Osteocyte (in vitro differentiated cells): ENCODE results near the gene ITGA3. TPM values are rescaled to one million over a fixed set of nuclear protein-coding genes. Genes with fewer than 3 reads are reported as not detected.
A peak's percentile ranks its signal among the peaks of the same experiment; 100 is the strongest.

Source experiments
- DNase-seq: peaks from one replicate; pipeline ENCODE4 v3.0.0; 2021; ENCODE audit warnings: mixed read lengths; ENCODE audit not compliant: unreplicated experiment; ENCODE audit errors: extremely low spot score
- H3K27ac Mint-ChIP-seq: one replicate; pipeline ENCODE4 v1.8.0; 2021; ENCODE audit warnings: mild to moderate bottlenecking, mixed read lengths; ENCODE audit not compliant: unreplicated experiment
- H3K27me3 Mint-ChIP-seq: one replicate; pipeline ENCODE4 v1.8.0; 2021; ENCODE audit warnings: mixed read lengths; ENCODE audit not compliant: unreplicated experiment
- H3K36me3 Mint-ChIP-seq: one replicate; pipeline ENCODE4 v1.8.0; 2021; ENCODE audit warnings: mixed read lengths; ENCODE audit not compliant: unreplicated experiment
- H3K4me1 Mint-ChIP-seq: one replicate; pipeline ENCODE4 v1.8.0; 2021; ENCODE audit warnings: mixed read lengths; ENCODE audit not compliant: unreplicated experiment
- H3K4me3 Mint-ChIP-seq: one replicate; pipeline ENCODE4 v1.8.0; 2021; ENCODE audit warnings: mild to moderate bottlenecking, moderate library complexity, mixed read lengths; ENCODE audit not compliant: unreplicated experiment
- H3K9me3 Mint-ChIP-seq: one replicate; pipeline ENCODE4 v1.8.0; 2021; ENCODE audit warnings: mixed read lengths; ENCODE audit not compliant: unreplicated experiment
- total RNA-seq: library from RNA; stranded (reverse); gene quantifications from 2 replicates; pipeline ENCODE4 v1.2.1, GENCODE V29; 2021
- TF ChIP-seq, protein P1 (sequence below): fragments of 200-600 bp; sonication (generic); IDR thresholded peaks from 2 replicates; pipeline ENCODE4 v1.5.0; 2021; ENCODE audit warnings: antibody characterized with exemption, mild to moderate bottlenecking, moderate library complexity

The ITGA3 gene
- total RNA-seq, 1 donor from 2014 or later = 201 TPM

DNA sequence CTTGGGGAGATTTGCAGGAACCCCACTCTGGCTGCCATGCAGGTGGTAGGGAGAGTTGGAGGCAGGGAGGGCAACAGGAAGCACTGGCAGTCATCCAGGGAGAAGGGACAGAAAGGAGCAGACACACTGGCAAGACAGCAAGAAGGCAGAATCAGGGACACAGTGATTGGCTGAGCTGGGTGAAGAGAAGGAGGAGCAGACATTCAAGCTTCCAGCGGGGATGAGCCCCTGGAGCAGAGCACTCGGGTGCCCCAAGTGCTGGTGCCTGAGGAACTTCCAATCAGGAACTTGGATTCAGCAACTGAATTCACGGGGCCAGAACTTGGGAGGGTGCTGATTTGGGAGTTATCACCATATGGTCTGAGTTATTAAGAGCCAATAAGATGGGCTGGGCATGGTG is 6.3 kb upstream of the ITGA3 start:
- H3K36me3 Mint-ChIP-seq = no peaks in the 10 kb centered on the region
- H3K27ac Mint-ChIP-seq = no peak overlapping the region
- no peaks in the 10 kb centered on the region for H3K27me3 Mint-ChIP-seq
- peaks cover 64% of the 10 kb centered on the region for H3K4me1 Mint-ChIP-seq
- H3K9me3 Mint-ChIP-seq = no peaks in the 10 kb centered on the region
- no peak overlapping the region for H3K4me3 Mint-ChIP-seq
- no peak for DNase-seq
- TF ChIP-seq, protein P1, sequence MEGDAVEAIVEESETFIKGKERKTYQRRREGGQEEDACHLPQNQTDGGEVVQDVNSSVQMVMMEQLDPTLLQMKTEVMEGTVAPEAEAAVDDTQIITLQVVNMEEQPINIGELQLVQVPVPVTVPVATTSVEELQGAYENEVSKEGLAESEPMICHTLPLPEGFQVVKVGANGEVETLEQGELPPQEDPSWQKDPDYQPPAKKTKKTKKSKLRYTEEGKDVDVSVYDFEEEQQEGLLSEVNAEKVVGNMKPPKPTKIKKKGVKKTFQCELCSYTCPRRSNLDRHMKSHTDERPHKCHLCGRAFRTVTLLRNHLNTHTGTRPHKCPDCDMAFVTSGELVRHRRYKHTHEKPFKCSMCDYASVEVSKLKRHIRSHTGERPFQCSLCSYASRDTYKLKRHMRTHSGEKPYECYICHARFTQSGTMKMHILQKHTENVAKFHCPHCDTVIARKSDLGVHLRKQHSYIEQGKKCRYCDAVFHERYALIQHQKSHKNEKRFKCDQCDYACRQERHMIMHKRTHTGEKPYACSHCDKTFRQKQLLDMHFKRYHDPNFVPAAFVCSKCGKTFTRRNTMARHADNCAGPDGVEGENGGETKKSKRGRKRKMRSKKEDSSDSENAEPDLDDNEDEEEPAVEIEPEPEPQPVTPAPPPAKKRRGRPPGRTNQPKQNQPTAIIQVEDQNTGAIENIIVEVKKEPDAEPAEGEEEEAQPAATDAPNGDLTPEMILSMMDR = no peak

DNA sequence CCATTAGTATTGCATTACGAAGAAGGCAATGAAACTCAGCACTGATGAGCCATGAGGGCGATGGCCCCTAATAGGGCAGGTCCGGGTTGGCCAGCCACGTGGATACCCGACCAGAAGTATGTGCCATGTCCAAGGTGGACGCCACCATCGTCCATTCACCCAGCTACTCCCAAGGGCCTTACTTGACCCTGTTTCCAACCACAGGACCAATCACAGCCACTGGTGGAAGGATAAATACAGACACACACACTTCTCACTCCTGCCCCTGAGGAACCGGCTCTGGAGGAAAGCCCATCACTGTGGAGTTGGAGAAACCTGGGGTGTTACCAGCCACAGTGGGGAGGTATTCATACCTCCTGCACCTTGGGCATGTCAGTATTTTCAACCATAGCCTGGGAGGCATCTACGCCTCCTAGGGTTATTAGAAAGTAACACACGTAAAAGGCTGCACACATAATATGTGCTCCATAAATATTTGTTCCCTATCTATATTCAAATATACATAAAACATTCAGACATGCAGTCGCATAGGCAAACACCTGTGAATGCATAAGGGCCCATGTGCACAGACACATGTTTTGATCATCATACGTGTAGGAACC is 5.4 kb upstream of the ITGA3 start:
- DNase-seq = no peak
- Mint-ChIP-seq H3K27me3 (no peaks in the 10 kb centered on the region), H3K4me1 (peaks cover 71% of the 10 kb centered on the region), H3K9me3 (no peaks in the 10 kb centered on the region), H3K27ac (no peak overlapping the region), H3K36me3 (no peaks in the 10 kb centered on the region), H3K4me3 (no peak overlapping the region)
- TF ChIP-seq, protein P1 = no peak

DNA sequence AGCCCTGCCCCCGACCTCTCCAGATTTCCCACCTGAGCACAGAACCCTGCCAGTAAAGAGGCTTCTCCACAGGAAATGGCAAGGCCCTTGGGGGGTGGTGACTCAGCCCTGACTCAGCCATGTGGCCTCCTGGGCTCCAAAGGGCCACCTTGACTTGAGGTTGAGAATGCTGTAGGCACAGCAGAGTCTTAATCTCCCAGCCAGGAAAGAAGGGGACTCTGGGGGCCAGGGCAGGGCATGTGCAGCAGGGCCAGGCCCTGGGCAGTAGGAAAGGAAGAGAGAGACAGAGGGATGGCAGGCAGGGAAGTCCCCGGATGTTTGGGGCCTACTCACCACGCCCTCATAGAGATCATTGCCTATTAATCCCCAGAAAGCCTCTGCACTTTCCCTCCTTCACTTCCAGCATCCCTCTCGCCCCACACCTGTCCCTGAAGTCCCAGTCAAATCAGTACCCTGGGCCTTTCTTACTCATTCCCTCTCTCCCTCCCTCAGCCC is 4.8 kb upstream of the ITGA3 start:
- TF ChIP-seq, protein P1 = no peak
- Mint-ChIP-seq H3K4me3 (no peak overlapping the region), H3K36me3 (no peaks in the 10 kb centered on the region), H3K4me1 (peaks cover 71% of the 10 kb centered on the region), H3K27ac (peak overlapping the region; percentile 96), H3K9me3 (no peaks in the 10 kb centered on the region), H3K27me3 (no peaks in the 10 kb centered on the region)
- DNase-seq = no peak

DNA sequence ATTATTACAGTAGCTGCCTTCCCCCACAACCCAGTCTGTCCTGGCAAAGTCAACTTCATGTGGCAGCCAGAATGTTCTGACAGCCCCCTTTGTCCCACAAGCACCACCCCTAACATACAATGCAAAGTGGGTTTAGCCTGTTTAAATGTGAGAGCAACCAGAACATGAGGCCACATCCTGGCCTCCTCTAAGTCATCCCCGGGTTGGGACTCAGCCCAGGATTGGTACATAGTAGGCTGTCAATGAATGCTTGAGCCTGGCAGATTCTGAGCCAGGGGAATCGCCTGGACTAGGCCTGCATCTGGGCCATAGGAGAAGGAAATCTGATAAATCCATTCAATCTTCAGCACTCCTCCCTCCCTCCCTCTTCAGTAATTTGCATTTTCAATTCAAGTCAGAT is 4.3 kb upstream of the ITGA3 start:
- TF ChIP-seq, protein P1 = no peak
- no peaks in the 10 kb centered on the region for H3K36me3 Mint-ChIP-seq
- no peaks in the 10 kb centered on the region for H3K9me3 Mint-ChIP-seq
- H3K4me3 Mint-ChIP-seq = no peak overlapping the region
- peaks cover 71% of the 10 kb centered on the region for H3K4me1 Mint-ChIP-seq
- no peak for DNase-seq
- peak overlapping the region; percentile 96 for H3K27ac Mint-ChIP-seq
- H3K27me3 Mint-ChIP-seq = no peaks in the 10 kb centered on the region

DNA sequence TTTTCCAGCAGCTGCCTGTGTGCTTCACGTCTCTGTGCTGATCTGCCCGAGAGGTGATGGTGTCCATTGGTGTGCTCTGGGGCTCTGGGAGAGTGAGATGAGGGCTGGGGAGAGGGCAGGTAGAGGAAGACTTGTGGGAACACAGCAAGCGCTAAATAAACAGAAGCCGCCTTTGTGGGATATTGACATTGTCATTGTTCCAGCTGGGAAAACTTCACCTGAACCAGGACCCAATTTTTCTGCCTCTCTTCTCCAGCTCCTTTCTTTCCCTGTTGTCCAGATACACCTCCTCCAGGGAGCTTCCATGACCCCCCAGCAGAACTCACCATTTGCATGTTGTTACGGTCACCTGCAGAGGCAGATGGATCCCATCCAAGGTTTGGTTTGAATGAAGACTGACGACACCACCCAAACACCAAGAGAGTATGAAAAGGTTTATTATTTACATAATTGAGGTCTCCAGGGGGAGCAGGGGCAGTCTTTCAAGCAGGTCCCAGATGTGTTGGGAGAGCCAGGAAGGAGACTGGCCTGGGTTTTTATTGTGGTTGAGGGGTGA is 3.6 kb upstream of the ITGA3 start:
- Mint-ChIP-seq H3K4me1 (peaks cover 69% of the 10 kb centered on the region), H3K36me3 (no peaks in the 10 kb centered on the region), H3K4me3 (no peak overlapping the region), H3K9me3 (no peaks in the 10 kb centered on the region), H3K27me3 (no peaks in the 10 kb centered on the region), H3K27ac (peak overlapping the region; percentile 96)
- TF ChIP-seq, protein P1 = no peak
- no peak for DNase-seq
